GM12878 (cell line): Measurements from ENCODE around the gene PSAP. TPM values are rescaled to one million over a fixed set of nuclear protein-coding genes. Genes with fewer than 3 reads are reported as not detected.
A peak's percentile ranks its signal among the peaks of the same experiment; 100 is the strongest.

Experiments
- ATAC-seq: fragments of 200-7000 bp; cut with Tn5 transposase; 3 replicates; pipeline ENCODE4 v1.9.1; 2020; ENCODE audit warnings: mild to moderate bottlenecking, moderate library complexity
- BruUV-seq: library from RNA; stranded (reverse); fragments of 400-500 nt; replicated peaks from 2 replicates; lab custom pipeline; 2021; lab: Mats Ljungman, UMichigan
- CTCF ChIA-PET: fragments of 300-600 bp; sonication (Branson Sonifier 250); formaldehyde crosslinking; extraction: SDS; loops from one replicate; lab custom pipeline; 2021; ENCODE audit warnings: inconsistent platforms; lab: Yijun Ruan, JAX
- POLR2A ChIA-PET: fragments of 350-600 bp; formaldehyde crosslinking; extraction: SDS; loops from one replicate; lab custom pipeline; 2021; ENCODE audit warnings: inconsistent platforms; lab: Charles Lee
- RAD21 ChIA-PET: fragments of 300-600 bp; sonication (Branson Sonifier 250); formaldehyde crosslinking; loops from one replicate; lab custom pipeline; 2023; ENCODE audit warnings: antibody characterized with exemption; ENCODE audit not compliant: unreplicated experiment; lab: Charles Lee
- SMC1A ChIA-PET: fragments of 300-600 bp; sonication (Branson Sonifier 250); formaldehyde crosslinking; loops from one replicate; lab custom pipeline; 2023; ENCODE audit not compliant: unreplicated experiment, uncharacterized antibody; lab: Charles Lee
- DNase-seq: peaks from one replicate; pipeline ENCODE4 v3.0.0-alpha.2; 2011; ENCODE audit warnings: low read depth, low spot score
- FAIRE-seq: peaks from 3 replicates; lab custom pipeline; 2011; peaks lifted over from hg19 to GRCh38; lab: Jason Lieb, UNC
- H2AFZ ChIP-seq: 2 replicates; pipeline ENCODE4 v1.6.0; 2011; ENCODE audit warnings: low read depth, low read length, control low read depth; ENCODE audit not compliant: control insufficient read depth
- H3K27ac ChIP-seq: 2 replicates; pipeline ENCODE4 v1.5.1; 2011; ENCODE audit warnings: control low read depth; ENCODE audit not compliant: control insufficient read depth, insufficient read depth
- H3K27me3 ChIP-seq, 2 experiments: replicated peaks in 1 of 2; 2 replicates each; pipeline versions ENCODE4 v1.6.0 to v1.6.1; 2011; ENCODE audit warnings: low read length in 1 of 2; ENCODE audit not compliant: control insufficient read depth in 2 of 2, insufficient read depth in 2 of 2
- H3K36me3 ChIP-seq, 2 experiments: 2 replicates each; pipeline ENCODE4 v1.5.1; 2011; ENCODE audit warnings: low read length in 1 of 2; ENCODE audit not compliant: control insufficient read depth in 2 of 2, insufficient read depth in 2 of 2
- H3K4me1 ChIP-seq: 2 replicates; pipeline ENCODE4 v1.6.1; 2011; ENCODE audit warnings: mild to moderate bottlenecking, low read length, moderate library complexity, mixed read lengths; ENCODE audit not compliant: control insufficient read depth, insufficient read depth
- H3K4me2 ChIP-seq: 2 replicates; pipeline ENCODE4 v1.6.0; 2011; ENCODE audit warnings: control low read depth; ENCODE audit not compliant: control insufficient read depth, insufficient read depth
- H3K4me3 ChIP-seq: fragments of 200-600 bp; sonication (generic); 2 replicates; pipeline ENCODE4 v1.5.1; 2016
- H3K79me2 ChIP-seq: 2 replicates; pipeline ENCODE4 v1.6.0; 2011; ENCODE audit warnings: low read length; ENCODE audit not compliant: control insufficient read depth, insufficient read depth
- H3K9ac ChIP-seq: 2 replicates; pipeline ENCODE4 v1.8.0; 2011; ENCODE audit warnings: low read length, control low read depth, mixed read lengths; ENCODE audit not compliant: control insufficient read depth, insufficient read depth
- H3K9me3 ChIP-seq: replicated peaks from 3 replicates; pipeline ENCODE4 v1.5.1; 2011; ENCODE audit warnings: mild to moderate bottlenecking, low read length; ENCODE audit not compliant: control insufficient read depth, insufficient read depth
- H4K20me1 ChIP-seq: 2 replicates; pipeline ENCODE4 v1.6.0; 2011; ENCODE audit not compliant: control insufficient read depth, insufficient read depth
- CEBPB ChIP-seq, 2 experiments: fragments of 150-350 bp in 1 of 2; IDR thresholded peaks; 2 replicates each; pipeline ENCODE4 v1.6.1; 2012 to 2014; ENCODE audit warnings: low read depth in 2 of 2, low read length in 2 of 2, borderline replicate concordance in 1 of 2, inconsistent platforms in 1 of 2
- GATAD2B ChIP-seq: fragments of 450-650 bp; conservative IDR thresholded peaks from 2 replicates; pipeline ENCODE4 v1.6.1; 2017; ENCODE audit warnings: low read depth, mild to moderate bottlenecking, moderate library complexity
- IKZF2 ChIP-seq, 2 experiments: fragments of 450-650 bp; IDR thresholded peaks; 2 replicates each; pipeline ENCODE4 v1.6.1; 2017; ENCODE audit warnings: mild to moderate bottlenecking in 2 of 2, moderate library complexity in 2 of 2
- KDM1A ChIP-seq: fragments of 200-600 bp; sonication (generic); IDR thresholded peaks from 2 replicates; pipeline ENCODE4 v1.6.1; 2016; ENCODE audit warnings: borderline replicate concordance
- SIX5 ChIP-seq: IDR thresholded peaks from 2 replicates; pipeline ENCODE4 v1.6.1; 2011; ENCODE audit warnings: mild to moderate bottlenecking, low read depth, low read length, moderate library complexity; ENCODE audit not compliant: severe bottlenecking
- WGBS: methylation state at CpG from one replicate; pipeline ENCODE4 v1.1.6; 2016; ENCODE audit warnings: low lambda C conversion rate; ENCODE audit not compliant: insufficient replicate concordance, insufficient coverage; ENCODE audit errors: missing lambda C conversion rate; 5-methylcytosine and 5-hydroxymethylcytosine counted together
- in situ Hi-C: fragments of 300-500 bp; cut with MboI; formaldehyde crosslinking; loops from 9 replicates; pipeline ENCODE4 v1.14.3; 2018; ENCODE audit warnings: mixed read lengths
- intact Hi-C: fragments of 100-400 bp; cut with micrococcal nuclease; formaldehyde crosslinking; loops from one replicate; pipeline ENCODE4 v1.14.2; 2022; ENCODE audit not compliant: unreplicated experiment
- polyA plus RNA-seq, 11 experiments: library from polyadenylated mRNA; depleted of rRNA in 4 of 11; unstranded in 6 of 11; stranded (reverse) in 5 of 11; fragments of >200 nt; fragmentation: Nextera tagmentation in 4 of 11; fragmentation: Illumina TruSeq in 1 of 11; extraction: Ambion mirVana in 4 of 11; extraction: Trizol in 1 of 11; gene quantifications; 1 replicate in 1 of 11; 2 replicates in 10 of 11; pipeline versions ENCODE4 v1.2.1 to v1.2.3, GENCODE V29; 2011 to 2016; ENCODE audit warnings: inconsistent platforms in 2 of 11, missing spikeins in 2 of 11, low read depth in 1 of 11
- total RNA-seq, 4 experiments: library from RNA; depleted of rRNA in 3 of 4; stranded (reverse); fragments of >200 nt in 3 of 4; fragmentation: Illumina TruSeq in 1 of 4; extraction: Trizol in 1 of 4; gene quantifications; 2 replicates each; pipeline versions ENCODE4 v1.2.1 to v1.2.3, GENCODE V29; 2013 to 2021
- TF ChIP-seq, protein P1 (sequence below): fragments of 450-650 bp; IDR thresholded peaks from 2 replicates; pipeline ENCODE4 v1.6.1; 2016; ENCODE audit warnings: mild to moderate bottlenecking, moderate library complexity, borderline replicate concordance
- TF ChIP-seq, protein P2 (sequence below): fragments of 450-650 bp; IDR thresholded peaks from 2 replicates; pipeline ENCODE4 v1.6.1; 2017; ENCODE audit warnings: mild to moderate bottlenecking, moderate library complexity

PSAP gene
- total and polyA plus RNA-seq, 10 of the 15 experiments (the other 5 are each of a cell fraction or from before 2014, with no cell fraction given): 178 to 336 (median 286) TPM

DNA sequence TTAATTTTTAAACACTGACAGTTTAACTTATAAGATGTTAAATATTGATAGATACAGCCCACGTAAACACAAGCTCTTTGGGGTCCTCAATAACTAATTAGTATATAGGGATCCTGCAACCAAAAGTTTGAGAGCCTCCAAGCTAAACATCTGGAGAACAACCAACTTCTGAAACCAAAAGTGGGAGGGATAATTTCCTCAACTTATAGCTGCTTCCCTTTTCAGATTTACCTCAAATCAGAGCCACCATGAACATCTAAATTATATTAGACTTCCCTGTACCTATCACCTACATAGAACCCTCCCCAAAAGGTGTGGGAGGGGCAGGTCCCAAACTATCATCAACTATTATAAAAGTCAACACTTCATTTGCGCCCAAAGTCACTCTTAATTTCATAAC, 8.6 kb downstream of the PSAP start:
- ChIA-PET CTCF (interaction anchor here (1.2 to 1.3 kb wide), 2 partner anchors 47 to 53 kb away, joined by 3 to 4 read pairs; no protein-coding TSS in a partner anchor), RAD21 (no interaction called here), POLR2A (interaction anchor here (3.8 kb wide), 1 partner anchor 8 kb away, joined by 16 read pairs; the partner anchor contains the start of gene PSAP), SMC1A (interaction anchor here (1.0 to 3.0 kb wide), 3 partner anchors 8 to 54 kb away, joined by 3 to 10 read pairs (median 8); partner anchors contain the start of gene PSAP)
- Histone ChIP-seq H3K4me1 (peaks cover 43% of the 10 kb centered on the region), H3K4me2 (0 out of 2 replicates have a peak overlapping the region, but pooled peaks have one; percentile 14), H4K20me1 (no peaks in the 10 kb centered on the region; the same call in 1 of the 2 replicates), H3K79me2 (peaks cover 74% of the 10 kb centered on the region), H3K27me3 (no peaks in the 10 kb centered on the region), H3K4me3 (no peak overlapping the region), H3K27ac (no peak overlapping the region), H2AFZ (no peak overlapping the region), H3K9me3 (no peaks in the 10 kb centered on the region), H3K9ac (no peak overlapping the region), H3K36me3 (peaks cover 3 to 4% of the 10 kb centered on the region in 2 experiments; a peak in 2 of 4 replicates)
- ATAC-seq: no peak
- BruUV-seq: no TSS peak
- in situ Hi-C loops: no loop called here
- FAIRE-seq: no peak
- no peak for DNase-seq
- WGBS: 69% methylated on average over 2 of the region's 2 CpGs
- no peak for TF ChIP-seq SIX5
- intact Hi-C loops: no loop called here

DNA sequence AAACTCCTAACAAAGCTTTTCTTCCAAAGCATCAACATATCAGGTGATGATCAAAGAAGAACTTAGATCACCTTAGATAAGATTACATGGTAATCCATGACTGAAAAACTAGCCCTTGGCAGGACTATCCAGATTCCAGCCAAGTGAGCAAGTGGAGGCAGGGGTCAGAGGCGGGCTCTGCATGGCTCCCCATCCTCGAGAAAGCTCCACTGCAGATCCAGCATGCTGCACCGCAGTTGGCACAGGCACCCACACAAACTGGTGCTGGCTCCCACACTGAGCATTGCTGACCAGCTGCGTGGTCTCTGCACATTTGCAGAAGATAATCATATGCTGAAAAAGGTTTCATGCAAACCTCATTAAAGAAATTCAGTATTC, 10.1 kb downstream of the PSAP start:
- no peak overlapping the region for H2AFZ ChIP-seq
- no peak for DNase-seq
- 95% methylated on average over 4 of the region's 4 CpGs for WGBS
- peaks cover 71% of the 10 kb centered on the region for H3K79me2 ChIP-seq
- intact Hi-C loops (no loop called here), in situ Hi-C loops (no loop called here)
- no peak for FAIRE-seq
- no peaks in the 10 kb centered on the region for H3K9me3 ChIP-seq
- no peaks in the 10 kb centered on the region for H4K20me1 ChIP-seq
- ChIA-PET RAD21 (no interaction called here), POLR2A (interaction anchor here (0.6 to 3.8 kb wide), 3 partner anchors 8 to 57 kb away, joined by 4 to 16 read pairs (median 4); partner anchors contain the start of gene PSAP), CTCF (interaction anchor here (0.6 to 7.5 kb wide), 3 partner anchors 9 to 177 kb away, joined by 3 to 104 read pairs (median 54); partner anchors contain the start of gene PSAP), SMC1A (interaction anchor here (1.5 to 3.0 kb wide), 2 partner anchors 10 to 55 kb away, joined by 5 to 10 read pairs; partner anchors contain the start of gene PSAP)
- H3K9ac ChIP-seq: no peak overlapping the region
- H3K4me3 ChIP-seq: no peak overlapping the region
- peaks cover 56% of the 10 kb centered on the region for H3K4me1 ChIP-seq
- peaks cover 3 to 4% of the 10 kb centered on the region in 2 experiments; a peak in 2 of 4 replicates for H3K36me3 ChIP-seq
- no peak overlapping the region for H3K4me2 ChIP-seq
- H3K27me3 ChIP-seq: no peaks in the 10 kb centered on the region
- no peak for ATAC-seq
- no peak overlapping the region for H3K27ac ChIP-seq
- BruUV-seq: no TSS peak
- TF ChIP-seq GATAD2B (no peak), KDM1A (no peak), IKZF2 (IDR thresholded peaks at IDR 0.05) (no peak), CEBPB (IDR thresholded peaks at IDR 0.05; ENCODE audit: borderline replicate concordance in 1 of 2, low read depth in 2 of 2, low read length in 2 of 2) (no peak)
- TF ChIP-seq, protein P1, sequence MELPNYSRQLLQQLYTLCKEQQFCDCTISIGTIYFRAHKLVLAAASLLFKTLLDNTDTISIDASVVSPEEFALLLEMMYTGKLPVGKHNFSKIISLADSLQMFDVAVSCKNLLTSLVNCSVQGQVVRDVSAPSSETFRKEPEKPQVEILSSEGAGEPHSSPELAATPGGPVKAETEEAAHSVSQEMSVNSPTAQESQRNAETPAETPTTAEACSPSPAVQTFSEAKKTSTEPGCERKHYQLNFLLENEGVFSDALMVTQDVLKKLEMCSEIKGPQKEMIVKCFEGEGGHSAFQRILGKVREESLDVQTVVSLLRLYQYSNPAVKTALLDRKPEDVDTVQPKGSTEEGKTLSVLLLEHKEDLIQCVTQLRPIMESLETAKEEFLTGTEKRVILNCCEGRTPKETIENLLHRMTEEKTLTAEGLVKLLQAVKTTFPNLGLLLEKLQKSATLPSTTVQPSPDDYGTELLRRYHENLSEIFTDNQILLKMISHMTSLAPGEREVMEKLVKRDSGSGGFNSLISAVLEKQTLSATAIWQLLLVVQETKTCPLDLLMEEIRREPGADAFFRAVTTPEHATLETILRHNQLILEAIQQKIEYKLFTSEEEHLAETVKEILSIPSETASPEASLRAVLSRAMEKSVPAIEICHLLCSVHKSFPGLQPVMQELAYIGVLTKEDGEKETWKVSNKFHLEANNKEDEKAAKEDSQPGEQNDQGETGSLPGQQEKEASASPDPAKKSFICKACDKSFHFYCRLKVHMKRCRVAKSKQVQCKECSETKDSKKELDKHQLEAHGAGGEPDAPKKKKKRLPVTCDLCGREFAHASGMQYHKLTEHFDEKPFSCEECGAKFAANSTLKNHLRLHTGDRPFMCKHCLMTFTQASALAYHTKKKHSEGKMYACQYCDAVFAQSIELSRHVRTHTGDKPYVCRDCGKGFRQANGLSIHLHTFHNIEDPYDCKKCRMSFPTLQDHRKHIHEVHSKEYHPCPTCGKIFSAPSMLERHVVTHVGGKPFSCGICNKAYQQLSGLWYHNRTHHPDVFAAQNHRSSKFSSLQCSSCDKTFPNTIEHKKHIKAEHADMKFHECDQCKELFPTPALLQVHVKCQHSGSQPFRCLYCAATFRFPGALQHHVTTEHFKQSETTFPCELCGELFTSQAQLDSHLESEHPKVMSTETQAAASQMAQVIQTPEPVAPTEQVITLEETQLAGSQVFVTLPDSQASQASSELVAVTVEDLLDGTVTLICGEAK: no peak
- TF ChIP-seq, protein P2, sequence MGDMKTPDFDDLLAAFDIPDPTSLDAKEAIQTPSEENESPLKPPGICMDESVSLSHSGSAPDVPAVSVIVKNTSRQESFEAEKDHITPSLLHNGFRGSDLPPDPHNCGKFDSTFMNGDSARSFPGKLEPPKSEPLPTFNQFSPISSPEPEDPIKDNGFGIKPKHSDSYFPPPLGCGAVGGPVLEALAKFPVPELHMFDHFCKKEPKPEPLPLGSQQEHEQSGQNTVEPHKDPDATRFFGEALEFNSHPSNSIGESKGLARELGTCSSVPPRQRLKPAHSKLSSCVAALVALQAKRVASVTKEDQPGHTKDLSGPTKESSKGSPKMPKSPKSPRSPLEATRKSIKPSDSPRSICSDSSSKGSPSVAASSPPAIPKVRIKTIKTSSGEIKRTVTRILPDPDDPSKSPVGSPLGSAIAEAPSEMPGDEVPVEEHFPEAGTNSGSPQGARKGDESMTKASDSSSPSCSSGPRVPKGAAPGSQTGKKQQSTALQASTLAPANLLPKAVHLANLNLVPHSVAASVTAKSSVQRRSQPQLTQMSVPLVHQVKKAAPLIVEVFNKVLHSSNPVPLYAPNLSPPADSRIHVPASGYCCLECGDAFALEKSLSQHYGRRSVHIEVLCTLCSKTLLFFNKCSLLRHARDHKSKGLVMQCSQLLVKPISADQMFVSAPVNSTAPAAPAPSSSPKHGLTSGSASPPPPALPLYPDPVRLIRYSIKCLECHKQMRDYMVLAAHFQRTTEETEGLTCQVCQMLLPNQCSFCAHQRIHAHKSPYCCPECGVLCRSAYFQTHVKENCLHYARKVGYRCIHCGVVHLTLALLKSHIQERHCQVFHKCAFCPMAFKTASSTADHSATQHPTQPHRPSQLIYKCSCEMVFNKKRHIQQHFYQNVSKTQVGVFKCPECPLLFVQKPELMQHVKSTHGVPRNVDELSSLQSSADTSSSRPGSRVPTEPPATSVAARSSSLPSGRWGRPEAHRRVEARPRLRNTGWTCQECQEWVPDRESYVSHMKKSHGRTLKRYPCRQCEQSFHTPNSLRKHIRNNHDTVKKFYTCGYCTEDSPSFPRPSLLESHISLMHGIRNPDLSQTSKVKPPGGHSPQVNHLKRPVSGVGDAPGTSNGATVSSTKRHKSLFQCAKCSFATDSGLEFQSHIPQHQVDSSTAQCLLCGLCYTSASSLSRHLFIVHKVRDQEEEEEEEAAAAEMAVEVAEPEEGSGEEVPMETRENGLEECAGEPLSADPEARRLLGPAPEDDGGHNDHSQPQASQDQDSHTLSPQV: no peak
